Kidney epithelial cell (primary cell): ENCODE measurements around the gene SCAF8. TPM values are rescaled to one million over a fixed set of nuclear protein-coding genes. Genes with fewer than 3 reads are reported as not detected.

ENCODE experiments used
- DNase-seq: peaks from one replicate; pipeline ENCODE4 v3.0.0-alpha.2; 2010; ENCODE audit warnings: low read depth
- H3K27me3 ChIP-seq: 2 replicates; pipeline ENCODE4 v1.6.0; 2011; ENCODE audit warnings: low read length; ENCODE audit not compliant: control insufficient read depth, insufficient read depth
- H3K36me3 ChIP-seq: 2 replicates; pipeline ENCODE4 v1.5.1; 2011; ENCODE audit warnings: low read length; ENCODE audit not compliant: control insufficient read depth, insufficient read depth
- H3K4me3 ChIP-seq: 2 replicates; pipeline ENCODE4 v1.5.1; 2011; ENCODE audit warnings: low read depth, mild to moderate bottlenecking, control low read depth, low read length
- CTCF ChIP-seq: IDR thresholded peaks from 2 replicates; pipeline ENCODE4 v1.5.1; 2011; ENCODE audit warnings: mild to moderate bottlenecking, moderate library complexity, low read length, control low read depth, inconsistent platforms; ENCODE audit not compliant: insufficient read depth, poor library complexity, severe bottlenecking
- total RNA-seq: library from RNA; depleted of rRNA; stranded (reverse); fragments of >200 nt; gene quantifications from 2 replicates; pipeline ENCODE4 v1.2.3, GENCODE V29; 2015

Gene SCAF8
- total RNA-seq, 1 donor from 2014 or later: 40.9 TPM

GRCh38 chr6:154824076-154824475, 90.9 kb downstream of the SCAF8 start:
- H3K27me3 ChIP-seq: no peaks in the 10 kb centered on the region
- H3K36me3 ChIP-seq: no peaks in the 10 kb centered on the region
- TF ChIP-seq CTCF: no peak
- H3K4me3 ChIP-seq: no peak overlapping the region
- DNase-seq: no peak

GRCh38 chr6:154829970-154830369, 96.8 kb downstream of the SCAF8 start:
- no peaks in the 10 kb centered on the region for H3K27me3 ChIP-seq
- no peak for DNase-seq
- no peak overlapping the region for H3K4me3 ChIP-seq
- H3K36me3 ChIP-seq: peaks cover 2% of the 10 kb centered on the region
- no peak for TF ChIP-seq CTCF

GRCh38 chr6:154830771-154831170, 97.6 kb downstream of the SCAF8 start:
- peaks cover 2% of the 10 kb centered on the region for H3K36me3 ChIP-seq
- no peak for TF ChIP-seq CTCF

GRCh38 chr6:154835307-154835706, 102.1 kb downstream of the SCAF8 start:
- no peak for DNase-seq
- Histone ChIP-seq H3K27me3 (no peaks in the 10 kb centered on the region), H3K4me3 (no peak overlapping the region), H3K36me3 (peaks cover 2% of the 10 kb centered on the region)
- TF ChIP-seq CTCF: no peak

More at GRCh38 chr6:154830771-154831170, 97.6 kb downstream of the SCAF8 start:
- Histone ChIP-seq H3K27me3 (no peaks in the 10 kb centered on the region), H3K4me3 (no peak overlapping the region)
- DNase-seq: no peak

- no peak for TF ChIP-seq CTCF
- no peak for DNase-seq
- Histone ChIP-seq H3K36me3 (no peaks in the 10 kb centered on the region), H3K27me3 (no peaks in the 10 kb centered on the region), H3K4me3 (no peak overlapping the region)
Observed at GRCh38 chr6:154839546-154839945, 106.3 kb downstream of the SCAF8 start.

- H3K36me3 ChIP-seq: no peaks in the 10 kb centered on the region
- DNase-seq: no peak
Observed at GRCh38 chr6:154840363-154840762, 107.1 kb downstream of the SCAF8 start.

More at GRCh38 chr6:154840363-154840762, 107.1 kb downstream of the SCAF8 start:
- no peak for TF ChIP-seq CTCF
- Histone ChIP-seq H3K4me3 (no peak overlapping the region), H3K27me3 (no peaks in the 10 kb centered on the region)
